Esophagus squamous epithelium (tissue), 5 donors: Measurements from ENCODE around the gene RAD9A. TPM values are rescaled to one million over a fixed set of nuclear protein-coding genes. Genes with fewer than 3 reads are reported as not detected.
"Not testable (repeated sequence)": the region's sequence is repeated elsewhere in the genome, so short reads cannot be mapped to it uniquely, and the experiment has no call there.

ENCODE experiments used
- DNase-seq: peaks from one replicate; lab custom pipeline; 2025; lab: John Stamatoyannopoulos, UW
- H3K27ac ChIP-seq, 4 donors: fragments of 200-600 bp; sonication (generic); one replicate each; pipeline ENCODE4 v1.5.1; 2016 to 2019; ENCODE audit warnings: mild to moderate bottlenecking in 1 of 4
- H3K27me3 ChIP-seq, 4 donors: fragments of 200-600 bp; sonication (generic); 1 replicate in 3 of 4; 2 replicates in 1 of 4; pipeline versions ENCODE4 v1.5.1 to v1.6.0; 2017 to 2021; ENCODE audit warnings: antibody characterized with exemption in 1 of 4
- H3K36me3 ChIP-seq, 3 donors: fragments of 200-600 bp; sonication (generic); one replicate each; pipeline ENCODE4 v1.5.1; 2016 to 2019
- H3K4me1 ChIP-seq, 3 donors: fragments of 200-600 bp; sonication (generic); one replicate each; pipeline ENCODE4 v1.5.1; 2017 to 2019
- H3K4me3 ChIP-seq, 4 donors: fragments of 200-600 bp; sonication (generic); 1 replicate in 3 of 4; 2 replicates in 1 of 4; pipeline ENCODE4 v1.5.1; 2016 to 2019; ENCODE audit warnings: mild to moderate bottlenecking in 2 of 4, moderate library complexity in 1 of 4
- H3K9me3 ChIP-seq, 3 donors: fragments of 200-600 bp; sonication (generic); one replicate each; pipeline ENCODE4 v1.5.1; 2016 to 2019
- CTCF ChIP-seq, 6 experiments: fragments of 450-650 bp in 4 of 6; fragments of 200-600 bp in 2 of 6; sonication (generic) in 2 of 6; IDR thresholded peaks; one replicate each; pipeline ENCODE4 v1.5.1; 2016 to 2019; ENCODE audit warnings: antibody characterized with exemption in 6 of 6, mild to moderate bottlenecking in 4 of 6, moderate library complexity in 4 of 6
- POLR2A ChIP-seq, 4 donors: fragments of 450-650 bp; IDR thresholded peaks; one replicate each; pipeline ENCODE4 v1.6.1; 2017; ENCODE audit warnings: antibody characterized with exemption in 4 of 4, mild to moderate bottlenecking in 4 of 4, moderate library complexity in 3 of 4
- WGBS, 2 donors: methylation state at CpG; one replicate each; pipeline ENCODE4 v1.1.5; 2018; 5-methylcytosine and 5-hydroxymethylcytosine counted together
- intact Hi-C: fragments of 100-400 bp; cut with DNase I; formaldehyde crosslinking; loops from one replicate; pipeline ENCODE4 v1.15.0; 2022
- total RNA-seq, 4 donors: library from RNA; depleted of rRNA; stranded (reverse); fragments of >200 nt; gene quantifications; one replicate each; pipeline ENCODE4 v1.1.0, GENCODE V29; 2016
- donor health status: DM: yes; HTN: yes; CAD: no.

Gene RAD9A
- total RNA-seq, 4 donors from 2014 or later: 10.6 to 18.3 (median 12.7) TPM

- Histone ChIP-seq H3K36me3 (no peaks in the 10 kb centered on the region), H3K4me1 (peaks cover 25 to 65% (median 44%) of the 10 kb centered on the region in 3 donors), H3K27ac (peak overlapping the region; percentile 71 to 97 (median 90)), H3K4me3 (peak overlapping the region; percentile 50 to 89 (median 68)), H3K9me3 (no peaks in the 10 kb centered on the region), H3K27me3 (no peaks in the 10 kb centered on the region)
- DNase-seq: no peak
- TF ChIP-seq CTCF (IDR thresholded peaks at IDR 0.05) (no peak), POLR2A (IDR thresholded peaks at IDR 0.05) (no peak)
- intact Hi-C loops: no loop called here
- WGBS, 2 donors: 72 to 78% methylated on average over 10 to 17 of the region's 22 CpGs
Observed at GRCh38 chr11:67421430-67422031, 29.7 kb downstream of the RAD9A start.

- intact Hi-C loops: no loop called here
- DNase-seq: no peak
- peak overlapping the region in 3 of 4 donors; percentile 35 to 69 (median 61) for H3K27ac ChIP-seq
- no peaks in the 10 kb centered on the region for H3K9me3 ChIP-seq
- no peak overlapping the region for H3K4me3 ChIP-seq
- no peaks in the 10 kb centered on the region for H3K36me3 ChIP-seq
- WGBS, 2 donors: 31 to 32% methylated on average over 4 to 6 of the region's 6 CpGs
- TF ChIP-seq CTCF (IDR thresholded peaks at IDR 0.05) (no peak), POLR2A (IDR thresholded peaks at IDR 0.05) (no peak)
- H3K4me1 ChIP-seq: peaks cover 22 to 59% (median 39%) of the 10 kb centered on the region in 3 donors
- no peaks in the 10 kb centered on the region for H3K27me3 ChIP-seq
Observed at GRCh38 chr11:67422891-67423290, 31.1 kb downstream of the RAD9A start.

- TF ChIP-seq POLR2A (IDR thresholded peaks at IDR 0.05) (no peak), CTCF (IDR thresholded peaks at IDR 0.05) (no peak)
- peak overlapping the region in 1 of 4 donors; percentile 69 for H3K27ac ChIP-seq
- no peaks in the 10 kb centered on the region for H3K36me3 ChIP-seq
- no peaks in the 10 kb centered on the region for H3K9me3 ChIP-seq
- H3K4me3 ChIP-seq: no peak overlapping the region
- intact Hi-C loops: no loop called here
- DNase-seq: no peak
- peaks cover 21 to 54% (median 36%) of the 10 kb centered on the region in 3 donors for H3K4me1 ChIP-seq
- H3K27me3 ChIP-seq: no peaks in the 10 kb centered on the region
- 79 to 100% methylated on average over 1 to 5 of the region's 13 CpGs for WGBS, 2 donors
Observed at GRCh38 chr11:67423466-67423865, 31.7 kb downstream of the RAD9A start.

- no peak for DNase-seq
Observed at GRCh38 chr11:67423891-67424613, 32.3 kb downstream of the RAD9A start.

GRCh38 chr11:67427364-67427859, 35.6 kb downstream of the RAD9A start:
- 66 to 70% methylated on average over 19 of the region's 19 CpGs for WGBS, 2 donors
- H3K27me3 ChIP-seq, intact Hi-C loops, DNase-seq, H3K9me3 ChIP-seq: not testable (repeated sequence)
- peaks cover 11 to 54% (median 29%) of the 10 kb centered on the region in 3 donors for H3K4me1 ChIP-seq
- H3K4me3 ChIP-seq: peak overlapping the region; percentile 85 to 96 (median 90)
- H3K36me3 ChIP-seq: peaks cover 10 to 28% (median 10%) of the 10 kb centered on the region in 3 donors
- peak overlapping the region; percentile 93 to 97 (median 95) for H3K27ac ChIP-seq

More at GRCh38 chr11:67423891-67424613, 32.3 kb downstream of the RAD9A start:
- peaks cover 18 to 52% (median 32%) of the 10 kb centered on the region in 3 donors for H3K4me1 ChIP-seq
- H3K9me3 ChIP-seq: no peaks in the 10 kb centered on the region
- no peaks in the 10 kb centered on the region for H3K27me3 ChIP-seq
- no peak overlapping the region for H3K4me3 ChIP-seq
- 92% methylated on average over 7 of the region's 34 CpGs; no CpG with 5 or more reads in 1 of the 2 donors for WGBS, 2 donors
- TF ChIP-seq CTCF (IDR thresholded peaks at IDR 0.05): no peak
- no peak for TF ChIP-seq POLR2A (IDR thresholded peaks at IDR 0.05)
- intact Hi-C loops: no loop called here
- no peak overlapping the region for H3K27ac ChIP-seq
- no peaks in the 10 kb centered on the region for H3K36me3 ChIP-seq
